HEK293T (cell line): Measurements from ENCODE around the gene CNKSR2.

ENCODE experiments used
- CTCF ChIA-PET: fragments of 350-600 bp; formaldehyde crosslinking; extraction: SDS; loops from one replicate; lab custom pipeline; 2021; ENCODE audit warnings: antibody characterized with exemption, inconsistent platforms; lab: Yijun Ruan, JAX
- POLR2A ChIA-PET: fragments of 350-600 bp; formaldehyde crosslinking; extraction: SDS; loops from one replicate; lab custom pipeline; 2020; ENCODE audit warnings: antibody characterized with exemption, inconsistent platforms; lab: Yijun Ruan, JAX
- DNase-seq: peaks from one replicate; pipeline ENCODE4 v3.0.0; 2012; ENCODE audit warnings: mixed read lengths; ENCODE audit errors: extremely low spot score
- ARNT ChIP-seq: fragments of 450-650 bp; IDR thresholded peaks from 2 replicates; pipeline ENCODE4 v1.6.1; 2017; ENCODE audit warnings: mild to moderate bottlenecking
- BHLHE40 ChIP-seq: fragments of 450-650 bp; IDR thresholded peaks from 2 replicates; pipeline ENCODE4 v1.6.1; 2016; ENCODE audit warnings: mild to moderate bottlenecking, moderate library complexity, borderline replicate concordance
- CTBP1 ChIP-seq: fragments of 450-650 bp; IDR thresholded peaks from 2 replicates; pipeline ENCODE4 v1.6.1; 2016; ENCODE audit warnings: borderline replicate concordance
- ELF4 ChIP-seq: fragments of 450-650 bp; IDR thresholded peaks from 2 replicates; pipeline ENCODE4 v1.6.1; 2017; ENCODE audit warnings: antibody characterized with exemption
- FOXA1 ChIP-seq: fragments of 450-650 bp; IDR thresholded peaks from 2 replicates; pipeline ENCODE4 v1.6.1; 2016; ENCODE audit warnings: mild to moderate bottlenecking
- FOXK2 ChIP-seq: fragments of 450-650 bp; IDR thresholded peaks from 2 replicates; pipeline ENCODE4 v1.6.1; 2016; ENCODE audit warnings: mild to moderate bottlenecking
- FOXM1 ChIP-seq: fragments of 450-650 bp; IDR thresholded peaks from 2 replicates; pipeline ENCODE4 v1.6.1; 2017; ENCODE audit warnings: mild to moderate bottlenecking, borderline replicate concordance
- HDGF ChIP-seq: fragments of 450-650 bp; IDR thresholded peaks from 2 replicates; pipeline ENCODE4 v1.6.1; 2017; ENCODE audit warnings: antibody characterized with exemption, borderline replicate concordance
- L3MBTL2 ChIP-seq: fragments of 450-650 bp; conservative IDR thresholded peaks from 2 replicates; pipeline ENCODE4 v1.6.1; 2016; ENCODE audit warnings: mild to moderate bottlenecking
- LEF1 ChIP-seq: fragments of 450-650 bp; IDR thresholded peaks from 2 replicates; pipeline ENCODE4 v1.6.1; 2017; ENCODE audit warnings: mild to moderate bottlenecking, borderline replicate concordance
- NFRKB ChIP-seq: fragments of 450-650 bp; IDR thresholded peaks from 2 replicates; pipeline ENCODE4 v1.6.1; 2016; ENCODE audit warnings: mild to moderate bottlenecking, moderate library complexity
- PKNOX1 ChIP-seq: fragments of 450-650 bp; IDR thresholded peaks from 2 replicates; pipeline ENCODE4 v1.6.1; 2016
- SP1 ChIP-seq: fragments of 450-650 bp; IDR thresholded peaks from 2 replicates; pipeline ENCODE4 v1.6.1; 2017
- SUZ12 ChIP-seq: fragments of 450-650 bp; IDR thresholded peaks from 2 replicates; pipeline ENCODE4 v1.6.1; 2016; ENCODE audit warnings: mild to moderate bottlenecking
- TARDBP ChIP-seq: fragments of 450-650 bp; IDR thresholded peaks from 2 replicates; pipeline ENCODE4 v1.6.1; 2016
- ZNF384 ChIP-seq: fragments of 450-650 bp; IDR thresholded peaks from 2 replicates; pipeline ENCODE4 v1.6.1; 2016

Gene CNKSR2

GRCh38 chrX:21639775-21640174 is 265.6 kb downstream of the CNKSR2 start:
- POLR2A ChIA-PET: no interaction called here
- no peak for DNase-seq
- CTCF ChIA-PET: no interaction called here
- no peak for TF ChIP-seq CTBP1
- no peak for TF ChIP-seq FOXM1
- no peak for TF ChIP-seq ARNT
- no peak for TF ChIP-seq TARDBP
- TF ChIP-seq FOXK2: no peak
- no peak for TF ChIP-seq ZNF384
- TF ChIP-seq SP1: no peak
- no peak for TF ChIP-seq NFRKB
- no peak for TF ChIP-seq L3MBTL2
- TF ChIP-seq ELF4: no peak
- TF ChIP-seq BHLHE40: no peak
- no peak for TF ChIP-seq PKNOX1
- TF ChIP-seq HDGF: no peak

GRCh38 chrX:21645431-21645830 is 271.2 kb downstream of the CNKSR2 start:
- no peak for DNase-seq
- ChIA-PET POLR2A (no interaction called here), CTCF (no interaction called here)
- TF ChIP-seq ARNT (no peak), BHLHE40 (no peak), ELF4 (no peak)

GRCh38 chrX:21645886-21646285 is 271.7 kb downstream of the CNKSR2 start:
- ChIA-PET POLR2A (no interaction called here), CTCF (no interaction called here)
- no peak for DNase-seq
- TF ChIP-seq HDGF: no peak
- TF ChIP-seq FOXA1: no peak
- TF ChIP-seq CTBP1: no peak

GRCh38 chrX:21655901-21656586 is 281.8 kb downstream of the CNKSR2 start:
- no peak for DNase-seq
- POLR2A ChIA-PET: no interaction called here
- CTCF ChIA-PET: no interaction called here
- TF ChIP-seq ZNF384 (no peak), NFRKB (no peak), CTBP1 (no peak), FOXM1 (no peak), ELF4 (no peak), BHLHE40 (no peak)

GRCh38 chrX:21656587-21657317 is 282.5 kb downstream of the CNKSR2 start:
- TF ChIP-seq SP1: no peak
- no peak for TF ChIP-seq ELF4
- TF ChIP-seq ARNT: no peak
- TF ChIP-seq L3MBTL2: no peak
- TF ChIP-seq FOXA1: no peak
- TF ChIP-seq FOXK2: no peak
- TF ChIP-seq TARDBP: no peak
- no peak for TF ChIP-seq ZNF384
- no peak for TF ChIP-seq LEF1
- no peak for TF ChIP-seq CTBP1
- no peak for TF ChIP-seq FOXM1
- TF ChIP-seq PKNOX1: no peak
- no peak for TF ChIP-seq BHLHE40
- no peak for TF ChIP-seq HDGF
- no peak for TF ChIP-seq NFRKB
- TF ChIP-seq SUZ12: no peak
- POLR2A ChIA-PET: no interaction called here

GRCh38 chrX:21657318-21658151 is 283.3 kb downstream of the CNKSR2 start:
- no peak for DNase-seq
- no peak for TF ChIP-seq HDGF
- no peak for TF ChIP-seq L3MBTL2
- TF ChIP-seq SP1: no peak
- TF ChIP-seq TARDBP: no peak
- TF ChIP-seq FOXK2: no peak
- TF ChIP-seq ELF4: no peak
- TF ChIP-seq BHLHE40: no peak
- TF ChIP-seq LEF1: no peak
- no peak for TF ChIP-seq CTBP1
- no peak for TF ChIP-seq NFRKB
- TF ChIP-seq PKNOX1: no peak
- no peak for TF ChIP-seq ZNF384
- no peak for TF ChIP-seq FOXA1
- no peak for TF ChIP-seq FOXM1
- CTCF ChIA-PET: no interaction called here
- POLR2A ChIA-PET: no interaction called here

More at GRCh38 chrX:21656587-21657317, 282.5 kb downstream of the CNKSR2 start:
- DNase-seq: no peak
- CTCF ChIA-PET: no interaction called here
